Upper lobe of left lung (tissue), 6 donors: ENCODE measurements around the gene GDF2. TPM values are rescaled to one million over a fixed set of nuclear protein-coding genes. Genes with fewer than 3 reads are reported as not detected.

Source experiments
- ATAC-seq, 2 donors: fragments of 200-7000 bp; cut with Tn5 transposase; one replicate each; pipeline ENCODE4 v1.9.1; 2022; ENCODE audit warnings: mild to moderate bottlenecking in 2 of 2, moderate library complexity in 2 of 2; ENCODE audit not compliant: low FRiP score in 2 of 2
- DNase-seq, 2 donors: peaks; one replicate each; pipeline ENCODE4 v3.0.0-alpha.2; 2019 to 2020
- H3K27ac ChIP-seq, 4 donors: fragments of 200-600 bp; sonication (generic); one replicate each; pipeline ENCODE4 v1.5.1; 2016 to 2019
- H3K27me3 ChIP-seq, 4 donors: fragments of 200-600 bp; sonication (generic); one replicate each; pipeline ENCODE4 v1.5.1; 2017 to 2019
- H3K36me3 ChIP-seq, 4 donors: fragments of 200-600 bp; sonication (generic); one replicate each; pipeline ENCODE4 v1.5.1; 2016 to 2019
- H3K4me1 ChIP-seq, 4 donors: fragments of 200-600 bp; sonication (generic); one replicate each; pipeline ENCODE4 v1.5.1; 2018 to 2019
- H3K4me3 ChIP-seq, 4 donors: fragments of 200-600 bp; sonication (generic); one replicate each; pipeline ENCODE4 v1.5.1; 2017 to 2019; ENCODE audit warnings: mild to moderate bottlenecking in 2 of 4, moderate library complexity in 1 of 4
- H3K9me3 ChIP-seq, 4 donors: fragments of 200-600 bp; sonication (generic); one replicate each; pipeline ENCODE4 v1.5.1; 2018 to 2019
- CTCF ChIP-seq, 6 experiments: fragments of 450-650 bp in 4 of 6; fragments of 200-600 bp in 2 of 6; sonication (generic) in 2 of 6; IDR thresholded peaks; one replicate each; pipeline ENCODE4 v1.5.1; 2016 to 2019; ENCODE audit warnings: antibody characterized with exemption in 6 of 6
- EP300 ChIP-seq, 4 donors: sonication (generic); formaldehyde crosslinking; IDR thresholded peaks; one replicate each; pipeline ENCODE4 v1.5.1; 2017; ENCODE audit warnings: antibody characterized with exemption in 4 of 4, control low read depth in 2 of 4
- POLR2A ChIP-seq, 4 donors: fragments of 450-650 bp; IDR thresholded peaks; one replicate each; pipeline ENCODE4 v1.5.1; 2016 to 2017; ENCODE audit warnings: antibody characterized with exemption in 4 of 4, mild to moderate bottlenecking in 2 of 4
- POLR2AphosphoS5 ChIP-seq, 2 donors: sonication (generic); formaldehyde crosslinking; IDR thresholded peaks; one replicate each; pipeline ENCODE4 v1.5.1; 2017; ENCODE audit warnings: antibody characterized with exemption in 2 of 2
- WGBS, 2 donors: methylation state at CpG; one replicate each; pipeline ENCODE4 v1.1.5; 2017 to 2018; 5-methylcytosine and 5-hydroxymethylcytosine counted together
- total RNA-seq, 6 donors: library from RNA; depleted of rRNA in 4 of 6; stranded (reverse); fragments of >200 nt in 4 of 6; gene quantifications; one replicate each; pipeline versions ENCODE4 v1.1.0 to v1.2.1, GENCODE V29; 2016 to 2021
- donor health status: DM: no; HTN: no; CAD: no; lungs with moderate emphysema.
- donor health status: DM: no; HTN: yes; CAD: no; lungs with severe emphysema.

Gene GDF2
- total RNA-seq, 6 donors from 2014 or later: not detected

GRCh38 chr10:47344996-47345870, 23.0 kb downstream of the GDF2 start:
- no peaks in the 10 kb centered on the region for H3K36me3 ChIP-seq
- WGBS, 2 donors: 84 to 87% methylated on average over 13 of the region's 13 CpGs
- no peak overlapping the region for H3K4me3 ChIP-seq
- ATAC-seq (no peak), DNase-seq (peak in 1 of 2 donors; percentile 12)
- H3K27ac ChIP-seq: no peak overlapping the region
- TF ChIP-seq POLR2A (IDR thresholded peaks at IDR 0.05): no peak
- peaks cover 0 to 5% (median 2%) of the 10 kb centered on the region in 4 donors for H3K4me1 ChIP-seq
- no peaks in the 10 kb centered on the region for H3K27me3 ChIP-seq
- no peaks in the 10 kb centered on the region for H3K9me3 ChIP-seq

- WGBS, 2 donors: 58 to 78% methylated on average over 6 to 13 of the region's 13 CpGs
- TF ChIP-seq POLR2A (IDR thresholded peaks at IDR 0.05) (no peak), CTCF (IDR thresholded peaks at IDR 0.05) (no peak), EP300 (IDR thresholded peaks at IDR 0.05) (no peak), POLR2AphosphoS5 (IDR thresholded peaks at IDR 0.05) (no peak)
- Histone ChIP-seq H3K4me1 (peaks cover 0 to 5% (median 2%) of the 10 kb centered on the region in 4 donors), H3K27ac (peak overlapping the region in 1 of 4 donors; percentile 19), H3K4me3 (no peak overlapping the region), H3K36me3 (no peaks in the 10 kb centered on the region), H3K27me3 (no peaks in the 10 kb centered on the region), H3K9me3 (no peaks in the 10 kb centered on the region)
- ATAC-seq (peak; percentile 16 to 64), DNase-seq (peak in 1 of 2 donors; percentile 58)
These were observed 24.5 kb downstream of the GDF2 start for GRCh38 chr10:47346581-47347302.

GRCh38 chr10:47347303-47347675, 25.0 kb downstream of the GDF2 start:
- H3K9me3 ChIP-seq: no peaks in the 10 kb centered on the region
- DNase-seq: no peak
- no peaks in the 10 kb centered on the region for H3K27me3 ChIP-seq
- H3K36me3 ChIP-seq: no peaks in the 10 kb centered on the region
- no peak overlapping the region for H3K27ac ChIP-seq
- H3K4me3 ChIP-seq: no peak overlapping the region
- 83 to 84% methylated on average over 4 of the region's 4 CpGs for WGBS, 2 donors
- ATAC-seq: no peak
- H3K4me1 ChIP-seq: peaks cover 0 to 5% (median 2%) of the 10 kb centered on the region in 4 donors
- TF ChIP-seq CTCF (IDR thresholded peaks at IDR 0.05): no peak
- TF ChIP-seq EP300 (IDR thresholded peaks at IDR 0.05): no peak
- TF ChIP-seq POLR2AphosphoS5 (IDR thresholded peaks at IDR 0.05): no peak
- no peak for TF ChIP-seq POLR2A (IDR thresholded peaks at IDR 0.05)

GRCh38 chr10:47348138-47348651, 25.9 kb downstream of the GDF2 start, which contains the start of gene RBP3:
RBP3 (plus strand) TSS chr10:47348363; CDS start chr10:47348485, 122 bp downstream.
- no peak within 1 kb of the TSS for H3K4me3 ChIP-seq
- H3K4me1 ChIP-seq: peaks cover 0 to 5% (median 2%) of the 10 kb centered on the region in 4 donors
- H3K36me3 ChIP-seq: no peaks in the 10 kb centered on the region
- ATAC-seq: no peak
- TF ChIP-seq EP300 (IDR thresholded peaks at IDR 0.05): no peak
- TF ChIP-seq POLR2A (IDR thresholded peaks at IDR 0.05): no peak
- no peak for TF ChIP-seq POLR2AphosphoS5 (IDR thresholded peaks at IDR 0.05)
- no peak for TF ChIP-seq CTCF (IDR thresholded peaks at IDR 0.05)
- peak in 1 of 2 donors; percentile 10 for DNase-seq
- no peaks in the 10 kb centered on the region for H3K9me3 ChIP-seq
- no peaks in the 10 kb centered on the region for H3K27me3 ChIP-seq
- WGBS, 2 donors: 87 to 100% methylated on average over 1 to 5 of the region's 5 CpGs
- H3K27ac ChIP-seq: no peak within 1 kb of the TSS
